Activated effector memory CD4-positive, alpha-beta T cell treated with Interleukin-2 at 50 U/mL for 16 hours (primary cell): Measurements from ENCODE around the gene NEDD4L.
A peak's percentile ranks its signal among the peaks of the same experiment; 100 is the strongest.
"Not testable (repeated sequence)": the region's sequence is repeated elsewhere in the genome, so short reads cannot be mapped to it uniquely, and the experiment has no call there.

ENCODE experiments used
- DNase-seq: peaks from one replicate; pipeline ENCODE4 v3.0.0-alpha.2; 2020

The NEDD4L gene

GRCh38 chr18:58161659-58162058 lies 117.6 kb downstream of the NEDD4L start:
- no peak for DNase-seq

DNA sequence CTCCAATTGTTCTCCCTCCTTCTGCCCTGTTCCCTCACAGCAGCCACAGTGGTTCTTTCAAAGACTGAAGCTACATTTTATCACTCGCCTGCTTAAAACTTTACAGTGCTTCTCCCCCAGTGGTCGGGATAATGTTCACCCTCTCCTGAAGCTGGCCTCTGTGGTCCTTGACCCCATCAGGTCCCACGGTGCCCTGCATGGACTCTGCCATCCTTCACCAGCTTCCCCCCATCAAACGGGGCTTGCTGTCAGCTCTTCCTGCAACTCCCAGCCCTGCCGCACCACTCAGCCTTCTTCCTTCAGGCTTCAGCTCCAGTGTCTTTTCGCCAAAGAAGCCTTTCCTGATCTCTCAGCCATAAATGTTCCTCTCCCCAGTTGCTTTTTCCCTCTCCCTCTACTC lies 118.1 kb downstream of the NEDD4L start:
- DNase-seq, result no peak

DNA sequence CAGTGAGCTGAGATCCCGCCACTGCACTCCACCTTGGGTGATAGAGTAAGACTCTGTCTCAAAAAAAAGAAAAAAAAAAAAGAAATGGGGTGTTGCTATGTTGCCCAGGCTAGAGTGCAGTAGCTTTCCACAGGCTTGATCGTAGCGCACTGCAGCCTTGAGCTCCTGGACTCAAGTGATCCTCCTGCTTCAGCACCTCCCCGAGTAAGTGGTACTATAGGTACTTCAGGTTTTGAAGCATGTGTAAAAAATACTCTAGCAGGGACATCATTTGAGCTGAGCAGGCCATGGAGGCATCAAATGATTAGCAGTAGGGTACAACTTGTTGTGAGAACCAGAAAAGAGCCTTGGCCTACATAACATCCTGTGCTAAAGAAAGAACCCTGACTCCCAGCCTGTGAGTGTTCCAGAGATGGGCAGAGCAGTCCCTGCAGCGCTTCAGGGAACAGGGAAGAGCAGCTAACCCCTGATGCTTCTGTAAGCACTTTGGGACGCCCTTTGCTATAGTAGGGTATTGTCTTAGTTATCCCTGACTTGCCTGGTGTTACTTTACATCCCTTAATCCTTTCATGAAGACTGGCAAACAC lies 119.1 kb downstream of the NEDD4L start:
- no peak for DNase-seq

DNA sequence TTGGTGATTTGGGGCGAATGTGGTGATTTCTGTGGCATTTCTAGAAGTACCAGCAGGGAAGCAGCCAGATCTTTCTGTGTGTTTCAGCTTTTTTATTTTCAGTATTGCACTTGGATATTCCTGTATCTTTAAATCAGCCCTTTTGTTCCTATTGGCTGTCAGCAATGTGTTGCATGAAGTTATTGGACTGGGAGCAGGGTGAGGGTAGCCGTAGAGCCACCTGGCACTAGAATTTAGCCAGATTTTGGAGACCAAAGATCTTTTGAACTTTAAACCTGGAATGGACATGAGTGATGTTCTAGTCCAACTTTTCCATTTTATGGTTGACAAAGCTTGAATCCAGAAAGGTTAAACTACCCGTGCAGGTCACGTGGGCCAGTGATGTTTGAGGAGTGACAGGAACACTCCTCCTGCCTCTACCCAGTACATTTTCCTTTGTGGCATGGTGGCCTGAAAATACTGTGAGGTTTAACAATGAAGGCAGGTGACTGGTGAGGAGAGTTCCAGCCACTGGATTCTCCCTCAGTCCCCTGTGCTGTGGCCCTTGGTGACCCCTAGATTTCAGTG lies 122.3 kb downstream of the NEDD4L start:
- DNase-seq, result no peak

DNA sequence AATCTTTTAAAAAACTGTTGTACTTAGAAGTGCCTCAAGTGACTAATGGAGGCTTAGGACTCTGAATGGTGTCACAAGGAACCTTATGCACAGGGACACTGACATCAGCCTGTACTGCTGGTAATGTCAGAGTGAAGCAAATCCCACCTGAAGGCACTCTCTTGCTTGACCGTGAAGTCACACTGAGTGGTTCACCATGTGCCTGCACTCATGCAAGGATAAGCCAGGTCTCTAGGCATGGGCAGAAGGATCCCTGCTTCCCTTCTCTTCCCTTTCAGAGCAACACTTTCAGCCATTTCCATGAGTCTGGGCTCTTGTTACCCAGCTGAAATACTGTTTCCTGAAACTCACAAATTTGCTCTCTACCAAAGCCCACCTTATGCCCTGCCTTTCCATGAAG lies 123.0 kb downstream of the NEDD4L start:
- DNase-seq, result no peak

- DNase-seq, result no peak
Measured at GRCh38 chr18:58168221-58168620, 124.2 kb downstream of the NEDD4L start.

DNA sequence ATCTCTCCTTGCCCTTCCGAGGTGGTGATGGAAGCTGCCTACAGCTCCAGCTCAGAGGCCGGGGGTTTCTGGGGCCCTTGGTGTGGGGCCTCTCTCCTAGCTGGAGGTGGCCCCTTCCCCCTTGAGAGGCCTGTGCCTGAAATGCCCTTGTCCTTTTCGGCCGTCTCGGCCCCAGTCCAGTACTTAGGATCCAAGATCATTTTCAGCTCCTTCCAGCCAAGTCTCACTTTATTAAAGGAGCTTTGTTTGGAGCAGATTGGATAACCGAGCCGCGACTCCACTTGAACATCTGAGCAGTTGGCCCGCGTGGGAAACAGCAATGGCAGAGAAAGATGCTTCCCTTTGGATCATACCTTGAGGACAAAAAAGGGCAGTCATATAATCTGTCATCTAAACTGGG lies 125.0 kb downstream of the NEDD4L start:
- DNase-seq, result no peak

- DNase-seq, result no peak
Measured at GRCh38 chr18:58169472-58169871, 125.4 kb downstream of the NEDD4L start.

GRCh38 chr18:58170036-58170435 lies 126.0 kb downstream of the NEDD4L start:
- not testable (repeated sequence) for DNase-seq

- no peak for DNase-seq
Measured at GRCh38 chr18:58172031-58172430, 128.0 kb downstream of the NEDD4L start.

GRCh38 chr18:58174285-58174684 lies 130.3 kb downstream of the NEDD4L start:
- no peak for DNase-seq

DNA sequence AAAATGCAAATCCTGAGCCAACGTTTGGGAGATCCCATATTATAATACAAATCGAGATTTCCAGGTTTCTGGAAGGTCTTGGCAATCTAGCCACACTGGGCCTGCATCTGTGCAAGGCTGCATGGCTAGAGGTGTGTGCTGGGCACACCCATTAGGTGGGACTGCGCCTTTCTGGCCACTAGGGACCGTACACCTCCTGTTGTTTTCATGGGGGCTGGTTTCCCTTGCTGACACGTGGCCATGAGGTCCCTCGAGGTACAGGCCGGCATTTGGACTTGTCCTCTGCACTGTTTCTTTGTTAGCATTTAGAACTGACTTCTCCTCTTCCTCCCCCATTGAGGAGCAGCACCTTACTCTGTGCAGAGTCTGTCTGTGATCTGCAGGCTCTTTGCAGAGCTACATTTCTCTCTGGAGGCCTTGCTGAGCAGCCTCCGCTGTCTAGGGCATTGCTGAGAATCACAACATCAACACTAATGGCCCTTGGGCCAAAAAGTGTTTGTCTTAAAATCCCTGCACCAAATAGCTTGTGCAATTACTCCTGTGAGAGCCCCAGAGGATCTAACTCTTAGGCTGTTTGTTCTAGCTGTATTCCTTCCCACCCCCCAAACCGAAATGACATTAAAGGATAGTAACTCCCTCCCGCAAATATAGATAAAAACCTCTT lies 131.2 kb downstream of the NEDD4L start:
- DNase-seq, result no peak

DNA sequence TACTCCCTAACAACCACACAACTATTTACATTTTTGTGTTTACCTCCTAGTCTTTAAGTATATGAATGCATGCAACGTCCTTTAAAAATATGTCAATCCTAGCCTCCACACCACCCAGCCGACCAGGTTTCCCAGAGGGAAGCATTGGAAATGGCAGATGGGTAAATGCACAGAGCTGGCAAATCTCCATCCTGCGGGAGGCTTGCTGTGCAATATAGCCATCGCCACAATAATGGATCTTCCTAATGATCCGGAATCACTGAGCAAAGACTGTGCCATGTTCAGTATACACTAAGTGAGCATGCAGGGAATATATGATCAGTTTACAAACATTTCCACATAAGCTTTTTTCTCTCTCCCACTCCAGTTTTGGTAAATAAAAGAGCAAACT lies 131.8 kb downstream of the NEDD4L start:
- no peak for DNase-seq

GRCh38 chr18:58177004-58177717 lies 133.1 kb downstream of the NEDD4L start:
- DNase-seq, result no peak

- DNase-seq, result no peak
Measured at GRCh38 chr18:58177896-58178470, 134.0 kb downstream of the NEDD4L start.

- DNase-seq, result no peak
Measured at GRCh38 chr18:58178511-58178910, 134.5 kb downstream of the NEDD4L start.

DNA sequence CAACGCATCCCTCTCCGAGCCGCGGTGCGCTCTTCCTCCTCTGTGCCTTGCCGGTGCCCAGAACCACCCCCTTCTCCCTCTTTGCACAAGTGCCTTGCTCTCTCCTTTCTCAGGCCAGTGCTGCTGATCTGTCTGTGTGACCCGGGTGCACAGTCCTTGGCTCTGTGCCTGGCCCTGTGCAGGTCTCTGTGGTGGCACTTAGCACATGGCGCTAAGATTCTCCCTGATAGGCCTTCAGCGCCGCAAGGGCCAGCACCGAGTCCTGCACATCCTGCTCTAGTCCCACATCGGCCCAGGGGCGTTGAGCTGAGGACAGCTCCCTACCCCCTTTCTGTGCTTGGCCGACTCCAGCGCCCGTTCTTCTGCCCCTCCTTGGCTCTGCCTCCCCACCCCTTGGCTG lies 136.1 kb downstream of the NEDD4L start:
- no peak for DNase-seq

DNA sequence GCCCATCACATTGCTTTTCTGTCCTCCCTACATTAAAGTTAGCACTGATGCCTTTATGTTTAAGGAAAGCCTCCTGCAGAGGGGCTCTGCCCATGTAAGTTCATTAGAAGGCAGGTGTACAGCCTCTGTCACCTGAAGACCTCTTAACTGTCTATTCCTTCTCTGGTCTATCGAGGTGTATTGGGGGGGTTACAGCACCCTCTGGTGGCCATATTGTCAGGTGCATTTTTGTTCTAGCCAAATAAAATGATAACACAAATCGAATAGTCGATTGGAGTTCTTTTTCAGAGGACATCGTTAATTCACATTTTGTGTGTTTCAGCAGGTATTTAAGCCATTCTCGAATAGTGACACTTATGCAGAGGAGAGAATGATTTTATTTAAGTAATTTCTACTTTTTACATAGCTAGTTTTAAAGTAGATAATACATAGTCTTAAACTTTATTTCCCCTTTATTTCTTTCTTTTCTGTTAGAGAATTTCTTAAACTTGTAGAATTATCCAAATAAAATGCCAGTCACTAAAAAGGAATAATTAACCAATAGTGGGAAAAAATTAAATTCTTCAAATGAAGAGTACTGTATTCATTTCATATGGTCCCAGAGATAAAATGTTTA lies 136.8 kb downstream of the NEDD4L start:
- DNase-seq, result peak; percentile 35

GRCh38 chr18:58181988-58182387 lies 138.0 kb downstream of the NEDD4L start:
- DNase-seq, result no peak

DNA sequence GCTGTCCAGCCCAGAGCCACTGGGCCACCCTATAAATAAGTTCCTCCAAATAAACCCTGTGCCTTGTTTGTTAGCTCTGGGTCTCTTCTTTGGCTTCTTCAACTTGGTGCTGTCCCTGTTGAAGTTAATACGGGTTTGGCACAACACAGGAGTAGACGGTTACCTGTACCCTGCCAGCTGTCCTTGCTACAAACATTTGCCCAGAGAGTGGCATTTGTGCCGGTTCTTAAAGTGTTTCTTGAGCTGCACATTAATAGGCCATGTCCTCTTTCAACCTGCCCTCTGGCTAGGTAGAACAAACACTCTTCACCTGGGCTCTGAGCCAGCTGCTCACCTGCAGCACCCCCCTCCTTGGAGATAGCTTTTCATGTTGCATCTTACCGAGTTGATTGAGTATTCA lies 139.2 kb downstream of the NEDD4L start:
- no peak for DNase-seq

DNA sequence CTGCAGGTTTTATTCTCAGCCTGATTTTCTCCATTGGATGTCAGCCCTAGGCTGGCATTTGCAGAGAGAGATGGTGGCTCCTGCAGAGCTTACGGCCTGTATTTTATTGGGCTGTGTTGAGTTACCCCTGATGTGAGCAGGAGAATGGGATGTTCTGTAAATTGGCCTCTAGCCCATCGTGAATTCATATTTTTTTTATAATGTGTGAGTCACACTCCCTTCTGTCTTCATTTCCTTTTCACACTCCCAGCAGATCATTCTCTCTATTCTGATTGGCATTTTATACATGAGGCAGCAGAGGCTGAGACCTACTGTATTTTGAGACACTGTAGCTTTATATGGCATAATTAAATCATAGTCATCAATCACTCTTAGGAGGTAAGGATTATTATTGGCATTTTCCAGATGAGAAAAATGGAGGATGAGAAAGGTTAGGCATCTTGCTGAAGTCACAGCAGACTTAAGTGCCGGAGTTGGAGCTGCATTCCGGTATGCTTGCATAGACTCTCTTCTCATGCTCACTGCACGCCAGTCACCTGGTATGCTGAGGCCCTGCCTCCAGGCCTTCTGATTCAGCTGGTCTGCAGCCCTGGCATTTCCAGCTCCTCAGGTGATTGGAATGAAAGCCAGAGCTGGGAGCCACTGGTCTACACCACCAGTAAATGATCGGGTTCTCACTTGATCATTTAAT lies 142.4 kb downstream of the NEDD4L start:
- DNase-seq, result no peak

DNA sequence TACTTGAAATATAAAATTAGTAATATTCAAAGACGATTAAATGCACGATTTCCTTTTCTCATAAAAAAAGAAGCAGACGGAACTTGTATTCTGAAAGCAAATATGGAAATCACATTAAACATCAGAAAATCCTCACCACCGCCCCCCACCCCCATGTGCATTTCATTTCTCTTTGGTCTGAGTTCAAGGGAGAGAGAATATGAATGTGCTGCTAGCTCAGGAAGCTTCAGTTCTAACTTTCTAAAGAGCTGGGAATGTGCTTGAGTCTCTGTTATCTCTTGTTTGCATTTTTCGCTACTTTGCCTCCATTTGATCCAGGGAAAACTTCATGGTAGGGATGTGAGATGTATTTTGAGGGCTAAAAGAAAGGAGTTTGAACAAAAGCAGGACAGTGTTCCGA lies 143.6 kb downstream of the NEDD4L start:
- DNase-seq, result no peak

GRCh38 chr18:58188996-58189395 lies 145.0 kb downstream of the NEDD4L start:
- no peak for DNase-seq
